Neural cell (in vitro differentiated cells): Measurements from ENCODE around the gene DNAL1.
"Not testable (repeated sequence)": the region's sequence is repeated elsewhere in the genome, so short reads cannot be mapped to it uniquely, and the experiment has no call there.

Experiments
- EZH2 ChIP-seq: fragments of 200-600, 300-800 bp; shearing (Covaris generic), sonication (generic); IDR thresholded peaks from 2 replicates; pipeline ENCODE4 v1.6.1; 2014; ENCODE audit warnings: antibody characterized with exemption, low read length, borderline replicate concordance, mild to moderate bottlenecking; ENCODE audit not compliant: insufficient read depth, poor library complexity, severe bottlenecking
- RAD21 ChIP-seq: fragments of 450-650 bp; conservative IDR thresholded peaks from 2 replicates; pipeline ENCODE4 v1.6.1; 2014; ENCODE audit warnings: antibody characterized with exemption, mild to moderate bottlenecking, moderate library complexity
- TAF1 ChIP-seq: IDR thresholded peaks from 2 replicates; pipeline ENCODE4 v1.6.1; 2012; ENCODE audit warnings: low read depth
- TF ChIP-seq, protein P1 (sequence below): fragments of 450-650 bp; IDR thresholded peaks from 2 replicates; pipeline ENCODE4 v1.5.1; 2014; ENCODE audit warnings: antibody characterized with exemption, mild to moderate bottlenecking, moderate library complexity; ENCODE audit not compliant: poor library complexity, severe bottlenecking
- TF ChIP-seq, protein P2 (sequence below): IDR thresholded peaks from 2 replicates; pipeline ENCODE4 v1.6.1; 2012; ENCODE audit warnings: borderline replicate concordance

DNA sequence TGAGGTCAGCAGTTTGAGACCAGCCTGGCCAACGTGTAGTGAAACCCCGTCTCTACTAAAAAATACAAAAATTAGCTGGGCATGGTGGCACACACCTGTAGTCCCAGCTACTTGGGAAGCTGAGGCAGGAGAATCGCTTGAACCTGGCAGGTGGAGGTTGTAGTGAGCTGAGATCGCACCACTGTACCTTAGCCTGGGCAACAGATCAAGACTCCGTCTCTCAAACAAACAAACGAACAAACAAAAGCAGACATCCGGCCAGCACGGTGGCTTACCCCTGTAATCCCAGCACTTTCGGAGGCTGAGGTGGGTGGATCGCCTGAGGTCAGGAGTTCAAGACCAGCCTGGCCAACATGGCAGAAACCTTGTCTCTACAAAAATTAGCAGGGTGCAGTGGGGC is 8.4 kb upstream of the DNAL1 start:
- TF ChIP-seq, protein P1, sequence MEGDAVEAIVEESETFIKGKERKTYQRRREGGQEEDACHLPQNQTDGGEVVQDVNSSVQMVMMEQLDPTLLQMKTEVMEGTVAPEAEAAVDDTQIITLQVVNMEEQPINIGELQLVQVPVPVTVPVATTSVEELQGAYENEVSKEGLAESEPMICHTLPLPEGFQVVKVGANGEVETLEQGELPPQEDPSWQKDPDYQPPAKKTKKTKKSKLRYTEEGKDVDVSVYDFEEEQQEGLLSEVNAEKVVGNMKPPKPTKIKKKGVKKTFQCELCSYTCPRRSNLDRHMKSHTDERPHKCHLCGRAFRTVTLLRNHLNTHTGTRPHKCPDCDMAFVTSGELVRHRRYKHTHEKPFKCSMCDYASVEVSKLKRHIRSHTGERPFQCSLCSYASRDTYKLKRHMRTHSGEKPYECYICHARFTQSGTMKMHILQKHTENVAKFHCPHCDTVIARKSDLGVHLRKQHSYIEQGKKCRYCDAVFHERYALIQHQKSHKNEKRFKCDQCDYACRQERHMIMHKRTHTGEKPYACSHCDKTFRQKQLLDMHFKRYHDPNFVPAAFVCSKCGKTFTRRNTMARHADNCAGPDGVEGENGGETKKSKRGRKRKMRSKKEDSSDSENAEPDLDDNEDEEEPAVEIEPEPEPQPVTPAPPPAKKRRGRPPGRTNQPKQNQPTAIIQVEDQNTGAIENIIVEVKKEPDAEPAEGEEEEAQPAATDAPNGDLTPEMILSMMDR = not testable (repeated sequence)
- not testable (repeated sequence) for TF ChIP-seq EZH2, TAF1, RAD21
- TF ChIP-seq, protein P2, sequence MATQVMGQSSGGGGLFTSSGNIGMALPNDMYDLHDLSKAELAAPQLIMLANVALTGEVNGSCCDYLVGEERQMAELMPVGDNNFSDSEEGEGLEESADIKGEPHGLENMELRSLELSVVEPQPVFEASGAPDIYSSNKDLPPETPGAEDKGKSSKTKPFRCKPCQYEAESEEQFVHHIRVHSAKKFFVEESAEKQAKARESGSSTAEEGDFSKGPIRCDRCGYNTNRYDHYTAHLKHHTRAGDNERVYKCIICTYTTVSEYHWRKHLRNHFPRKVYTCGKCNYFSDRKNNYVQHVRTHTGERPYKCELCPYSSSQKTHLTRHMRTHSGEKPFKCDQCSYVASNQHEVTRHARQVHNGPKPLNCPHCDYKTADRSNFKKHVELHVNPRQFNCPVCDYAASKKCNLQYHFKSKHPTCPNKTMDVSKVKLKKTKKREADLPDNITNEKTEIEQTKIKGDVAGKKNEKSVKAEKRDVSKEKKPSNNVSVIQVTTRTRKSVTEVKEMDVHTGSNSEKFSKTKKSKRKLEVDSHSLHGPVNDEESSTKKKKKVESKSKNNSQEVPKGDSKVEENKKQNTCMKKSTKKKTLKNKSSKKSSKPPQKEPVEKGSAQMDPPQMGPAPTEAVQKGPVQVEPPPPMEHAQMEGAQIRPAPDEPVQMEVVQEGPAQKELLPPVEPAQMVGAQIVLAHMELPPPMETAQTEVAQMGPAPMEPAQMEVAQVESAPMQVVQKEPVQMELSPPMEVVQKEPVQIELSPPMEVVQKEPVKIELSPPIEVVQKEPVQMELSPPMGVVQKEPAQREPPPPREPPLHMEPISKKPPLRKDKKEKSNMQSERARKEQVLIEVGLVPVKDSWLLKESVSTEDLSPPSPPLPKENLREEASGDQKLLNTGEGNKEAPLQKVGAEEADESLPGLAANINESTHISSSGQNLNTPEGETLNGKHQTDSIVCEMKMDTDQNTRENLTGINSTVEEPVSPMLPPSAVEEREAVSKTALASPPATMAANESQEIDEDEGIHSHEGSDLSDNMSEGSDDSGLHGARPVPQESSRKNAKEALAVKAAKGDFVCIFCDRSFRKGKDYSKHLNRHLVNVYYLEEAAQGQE = not testable (repeated sequence)
